K562 (cell line): ENCODE data around the gene FADS1. TPM values are rescaled to one million over a fixed set of nuclear protein-coding genes. Genes with fewer than 3 reads are reported as not detected.

Experiments
- ASH1L ChIP-seq: fragments of 450-650 bp; IDR thresholded peaks from 2 replicates; pipeline ENCODE4 v1.6.1; 2018; ENCODE audit warnings: borderline replicate concordance, mild to moderate bottlenecking, low read depth; ENCODE audit not compliant: partially characterized antibody
- BDP1 ChIP-seq: IDR thresholded peaks from 3 replicates; pipeline ENCODE4 v1.6.1; 2011; ENCODE audit not compliant: insufficient read length, insufficient read depth
- BRD4 ChIP-seq: fragments of 200-600 bp; sonication (generic); IDR thresholded peaks from 2 replicates; pipeline ENCODE4 v1.6.1; 2017; ENCODE audit warnings: inconsistent platforms
- CREB1 ChIP-seq, 2 experiments: sonication (generic) in 1 of 2; formaldehyde crosslinking in 1 of 2; IDR thresholded peaks; 2 replicates each; pipeline versions ENCODE4 v1.6.1 to v1.8.0; 2012 to 2022; ENCODE audit warnings: inconsistent platforms in 1 of 2, mild to moderate bottlenecking in 1 of 2, missing genetic modification reagents in 1 of 2, moderate library complexity in 1 of 2
- ELF4 ChIP-seq: fragments of 450-650 bp; formaldehyde crosslinking; IDR thresholded peaks from 2 replicates; pipeline ENCODE4 v1.4.0; 2022; ENCODE audit warnings: missing genetic modification characterization
- HOXB6 ChIP-seq: fragments of 250-450 bp; sonication (Bioruptor Pico); IDR thresholded peaks from 2 replicates; pipeline ENCODE4 v1.5.1; 2022; ENCODE audit warnings: mild to moderate bottlenecking, borderline replicate concordance
- MLX ChIP-seq, 2 experiments: fragments of 450-650 bp in 1 of 2; sonication (generic) in 1 of 2; formaldehyde crosslinking; conservative IDR thresholded peaks; 2 replicates each; pipeline versions ENCODE4 v1.4.0 to v1.8.1; 2020 to 2022; ENCODE audit warnings: mild to moderate bottlenecking in 1 of 2, missing genetic modification reagents in 1 of 2
- MYBL2 ChIP-seq, 2 experiments: fragments of 450-650 bp in 1 of 2; sonication (generic) in 1 of 2; formaldehyde crosslinking in 1 of 2; IDR thresholded peaks; 2 replicates each; pipeline versions ENCODE4 v1.6.1 to v1.8.1; 2017 to 2022; ENCODE audit warnings: borderline replicate concordance in 1 of 2, inconsistent platforms in 1 of 2, low read depth in 1 of 2, mild to moderate bottlenecking in 1 of 2, missing genetic modification reagents in 1 of 2, moderate library complexity in 1 of 2
- NCOR1 ChIP-seq: fragments of 450-650 bp; IDR thresholded peaks from 2 replicates; pipeline ENCODE4 v1.6.1; 2016; ENCODE audit warnings: mild to moderate bottlenecking, moderate library complexity
- NFRKB ChIP-seq: fragments of 450-650 bp; IDR thresholded peaks from 2 replicates; pipeline ENCODE4 v1.6.1; 2016; ENCODE audit warnings: low read depth
- NR2C1 ChIP-seq, 2 experiments: fragments of 450-650 bp; IDR thresholded peaks; 2 replicates each; pipeline ENCODE4 v1.6.1; 2017; ENCODE audit warnings: mild to moderate bottlenecking in 2 of 2, antibody characterized with exemption in 1 of 2, inconsistent platforms in 1 of 2, missing compliant biosample characterization in 1 of 2, missing genetic modification characterization in 1 of 2
- NR4A1 ChIP-seq, 2 experiments: fragments of 250-450 bp in 1 of 2; fragments of 450-650 bp in 1 of 2; sonication (Bioruptor Pico) in 1 of 2; IDR thresholded peaks; 2 replicates each; pipeline versions ENCODE4 v1.4.0 to v1.6.1; 2016 to 2020; ENCODE audit warnings: mild to moderate bottlenecking in 2 of 2, missing compliant biosample characterization in 1 of 2, missing genetic modification characterization in 1 of 2, moderate library complexity in 1 of 2
- PTRF ChIP-seq: fragments of 450-650 bp; IDR thresholded peaks from 2 replicates; pipeline ENCODE4 v1.6.1; 2016; ENCODE audit warnings: mild to moderate bottlenecking, missing genetic modification characterization, missing compliant biosample characterization
- SETDB1 ChIP-seq: IDR thresholded peaks from one replicate; pipeline ENCODE4 v1.6.1; 2012; ENCODE audit warnings: low read length, control low read depth, inconsistent platforms
- ZSCAN29 ChIP-seq: fragments of 450-650 bp; IDR thresholded peaks from 2 replicates; pipeline ENCODE4 v1.6.1; 2017
- polyA plus RNA-seq, 8 experiments: library from polyadenylated mRNA; depleted of rRNA in 4 of 8; stranded (reverse) in 5 of 8; unstranded in 3 of 8; fragments of >200 nt; fragmentation: Nextera tagmentation in 2 of 8; fragmentation: Illumina TruSeq in 1 of 8; extraction: Ambion mirVana in 2 of 8; extraction: Trizol in 1 of 8; gene quantifications; 2 replicates each; pipeline versions ENCODE4 v1.2.1 to v1.2.3, GENCODE V29; 2011 to 2014; ENCODE audit warnings: inconsistent platforms in 1 of 8, missing spikeins in 1 of 8
- total RNA-seq, 7 experiments: library from RNA; depleted of rRNA in 6 of 7; stranded (reverse); fragments of >200 nt in 6 of 7; fragmentation: Illumina TruSeq in 2 of 7; extraction: Trizol in 2 of 7; gene quantifications; 2 replicates each; pipeline versions ENCODE4 v1.2.1 to v1.2.3, GENCODE V29; 2011 to 2021; ENCODE audit warnings: low replicate concordance in 1 of 7
- TF ChIP-seq, protein P1 (sequence below): fragments of 150-350 bp; conservative IDR thresholded peaks from 2 replicates; pipeline ENCODE4 v1.6.1; 2014; ENCODE audit warnings: low read length
- TF ChIP-seq, protein P2 (sequence below): fragments of 250-450 bp; sonication (Bioruptor Pico); IDR thresholded peaks from 2 replicates; pipeline ENCODE4 v1.4.0; 2020
- TF ChIP-seq, protein P3 (sequence below): sonication (generic); formaldehyde crosslinking; IDR thresholded peaks from 2 replicates; pipeline ENCODE4 v1.8.0; 2023; ENCODE audit warnings: mild to moderate bottlenecking, missing genetic modification reagents

The FADS1 gene
- total and polyA plus RNA-seq, 9 of the 15 experiments (the other 6 are each of a cell fraction or from before 2014, with no cell fraction given) = 110 to 864 (median 364) TPM

- TF ChIP-seq, protein P1, sequence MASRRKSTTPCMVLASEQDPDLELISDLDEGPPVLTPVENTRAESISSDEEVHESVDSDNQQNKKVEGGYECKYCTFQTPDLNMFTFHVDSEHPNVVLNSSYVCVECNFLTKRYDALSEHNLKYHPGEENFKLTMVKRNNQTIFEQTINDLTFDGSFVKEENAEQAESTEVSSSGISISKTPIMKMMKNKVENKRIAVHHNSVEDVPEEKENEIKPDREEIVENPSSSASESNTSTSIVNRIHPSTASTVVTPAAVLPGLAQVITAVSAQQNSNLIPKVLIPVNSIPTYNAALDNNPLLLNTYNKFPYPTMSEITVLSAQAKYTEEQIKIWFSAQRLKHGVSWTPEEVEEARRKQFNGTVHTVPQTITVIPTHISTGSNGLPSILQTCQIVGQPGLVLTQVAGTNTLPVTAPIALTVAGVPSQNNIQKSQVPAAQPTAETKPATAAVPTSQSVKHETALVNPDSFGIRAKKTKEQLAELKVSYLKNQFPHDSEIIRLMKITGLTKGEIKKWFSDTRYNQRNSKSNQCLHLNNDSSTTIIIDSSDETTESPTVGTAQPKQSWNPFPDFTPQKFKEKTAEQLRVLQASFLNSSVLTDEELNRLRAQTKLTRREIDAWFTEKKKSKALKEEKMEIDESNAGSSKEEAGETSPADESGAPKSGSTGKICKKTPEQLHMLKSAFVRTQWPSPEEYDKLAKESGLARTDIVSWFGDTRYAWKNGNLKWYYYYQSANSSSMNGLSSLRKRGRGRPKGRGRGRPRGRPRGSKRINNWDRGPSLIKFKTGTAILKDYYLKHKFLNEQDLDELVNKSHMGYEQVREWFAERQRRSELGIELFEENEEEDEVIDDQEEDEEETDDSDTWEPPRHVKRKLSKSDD = no peak
- TF ChIP-seq BRD4 (no peak), BDP1 (no peak), ASH1L (no peak), SETDB1 (no peak), ZSCAN29 (no peak), PTRF (tag) (no peak), CREB1 (IDR thresholded peaks at IDR 0.05) (peak; percentile 81), CREB1 (CRISPR knock-in tag; IDR thresholded peaks at IDR 0.05) (peak; percentile 87), MYBL2 (IDR thresholded peaks at IDR 0.05; ENCODE audit: low read depth) (no peak), MYBL2 (CRISPR knock-in tag; IDR thresholded peaks at IDR 0.05; ENCODE audit: borderline replicate concordance) (no peak), NR2C1 (IDR thresholded peaks at IDR 0.05) (no peak), NR2C1 (tag; IDR thresholded peaks at IDR 0.05) (peak; percentile 12; the same call in 1 of the 2 replicates), NFRKB (peak; percentile 72), NR4A1 (CRISPR knock-in tag; IDR thresholded peaks at IDR 0.05) (no peak), NR4A1 (tag; IDR thresholded peaks at IDR 0.05) (peak; percentile 13; the same call in 1 of the 2 replicates), MLX (CRISPR knock-in tag; conservative IDR thresholded peaks at IDR 0.05) (no peak), ELF4 (CRISPR knock-in tag) (peak; percentile 77), HOXB6 (CRISPR knock-in tag) (no peak), NCOR1 (peak; percentile 47)
- TF ChIP-seq, protein P2, sequence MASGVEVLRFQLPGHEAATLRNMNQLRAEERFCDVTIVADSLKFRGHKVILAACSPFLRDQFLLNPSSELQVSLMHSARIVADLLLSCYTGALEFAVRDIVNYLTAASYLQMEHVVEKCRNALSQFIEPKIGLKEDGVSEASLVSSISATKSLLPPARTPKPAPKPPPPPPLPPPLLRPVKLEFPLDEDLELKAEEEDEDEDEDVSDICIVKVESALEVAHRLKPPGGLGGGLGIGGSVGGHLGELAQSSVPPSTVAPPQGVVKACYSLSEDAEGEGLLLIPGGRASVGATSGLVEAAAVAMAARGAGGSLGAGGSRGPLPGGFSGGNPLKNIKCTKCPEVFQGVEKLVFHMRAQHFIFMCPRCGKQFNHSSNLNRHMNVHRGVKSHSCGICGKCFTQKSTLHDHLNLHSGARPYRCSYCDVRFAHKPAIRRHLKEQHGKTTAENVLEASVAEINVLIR = peak; percentile 31; the same call in 1 of the 2 replicates
- TF ChIP-seq, protein P3, sequence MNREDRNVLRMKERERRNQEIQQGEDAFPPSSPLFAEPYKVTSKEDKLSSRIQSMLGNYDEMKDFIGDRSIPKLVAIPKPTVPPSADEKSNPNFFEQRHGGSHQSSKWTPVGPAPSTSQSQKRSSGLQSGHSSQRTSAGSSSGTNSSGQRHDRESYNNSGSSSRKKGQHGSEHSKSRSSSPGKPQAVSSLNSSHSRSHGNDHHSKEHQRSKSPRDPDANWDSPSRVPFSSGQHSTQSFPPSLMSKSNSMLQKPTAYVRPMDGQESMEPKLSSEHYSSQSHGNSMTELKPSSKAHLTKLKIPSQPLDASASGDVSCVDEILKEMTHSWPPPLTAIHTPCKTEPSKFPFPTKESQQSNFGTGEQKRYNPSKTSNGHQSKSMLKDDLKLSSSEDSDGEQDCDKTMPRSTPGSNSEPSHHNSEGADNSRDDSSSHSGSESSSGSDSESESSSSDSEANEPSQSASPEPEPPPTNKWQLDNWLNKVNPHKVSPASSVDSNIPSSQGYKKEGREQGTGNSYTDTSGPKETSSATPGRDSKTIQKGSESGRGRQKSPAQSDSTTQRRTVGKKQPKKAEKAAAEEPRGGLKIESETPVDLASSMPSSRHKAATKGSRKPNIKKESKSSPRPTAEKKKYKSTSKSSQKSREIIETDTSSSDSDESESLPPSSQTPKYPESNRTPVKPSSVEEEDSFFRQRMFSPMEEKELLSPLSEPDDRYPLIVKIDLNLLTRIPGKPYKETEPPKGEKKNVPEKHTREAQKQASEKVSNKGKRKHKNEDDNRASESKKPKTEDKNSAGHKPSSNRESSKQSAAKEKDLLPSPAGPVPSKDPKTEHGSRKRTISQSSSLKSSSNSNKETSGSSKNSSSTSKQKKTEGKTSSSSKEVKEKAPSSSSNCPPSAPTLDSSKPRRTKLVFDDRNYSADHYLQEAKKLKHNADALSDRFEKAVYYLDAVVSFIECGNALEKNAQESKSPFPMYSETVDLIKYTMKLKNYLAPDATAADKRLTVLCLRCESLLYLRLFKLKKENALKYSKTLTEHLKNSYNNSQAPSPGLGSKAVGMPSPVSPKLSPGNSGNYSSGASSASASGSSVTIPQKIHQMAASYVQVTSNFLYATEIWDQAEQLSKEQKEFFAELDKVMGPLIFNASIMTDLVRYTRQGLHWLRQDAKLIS = no peak; the same call in 1 of the 2 replicates
Measured at GRCh38 chr11:61814958-61815789, 1.6 kb downstream of the FADS1 start (continued).
